HK-2 (cell line): ENCODE data around the gene KMT2C.
"Not testable (repeated sequence)": the region's sequence is repeated elsewhere in the genome, so short reads cannot be mapped to it uniquely, and the experiment has no call there.

ENCODE experiments used
- DNase-seq: peaks from one replicate; pipeline ENCODE4 v3.0.0-alpha.2; 2018; ENCODE audit not compliant: unreplicated experiment

Gene KMT2C

DNA sequence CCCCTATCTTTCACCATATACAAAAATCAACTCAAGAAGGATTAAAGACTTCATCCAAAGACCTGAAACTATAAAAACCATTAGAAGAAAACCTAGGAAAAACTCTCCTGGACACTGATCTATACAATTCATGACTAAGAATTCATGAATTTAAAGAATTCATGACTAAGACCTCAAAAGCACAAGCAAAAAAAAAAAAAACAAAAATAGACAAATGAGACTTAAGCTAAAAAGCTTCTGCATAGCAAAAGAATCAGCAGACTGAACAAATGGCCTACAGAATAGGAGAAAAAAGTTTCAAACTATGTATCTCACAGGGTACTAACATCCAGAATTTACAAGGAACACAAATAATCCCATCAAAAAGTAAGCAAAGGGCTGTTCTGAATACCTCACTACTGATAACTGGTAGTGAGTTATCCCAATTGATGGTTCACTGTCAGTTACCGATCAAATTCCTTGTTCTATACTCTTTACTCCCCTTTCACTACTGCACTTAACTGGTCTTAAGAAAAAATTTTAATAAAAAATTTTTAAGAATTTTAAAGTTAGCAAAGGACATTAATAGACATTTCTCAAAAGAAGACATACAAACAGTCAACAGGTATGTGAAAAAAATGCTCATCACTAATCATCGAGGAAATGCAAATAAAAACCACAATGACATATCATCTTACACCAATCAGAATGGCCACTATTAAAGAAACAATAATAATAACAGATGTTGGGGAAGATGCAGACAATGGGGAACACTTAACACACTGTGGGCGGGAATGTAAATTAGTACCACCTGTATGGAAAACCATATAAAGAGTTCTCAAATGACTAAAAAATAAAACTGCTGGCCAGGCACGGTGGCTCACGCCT, 33.2 kb downstream of the KMT2C start:
- DNase-seq, result no peak

DNA sequence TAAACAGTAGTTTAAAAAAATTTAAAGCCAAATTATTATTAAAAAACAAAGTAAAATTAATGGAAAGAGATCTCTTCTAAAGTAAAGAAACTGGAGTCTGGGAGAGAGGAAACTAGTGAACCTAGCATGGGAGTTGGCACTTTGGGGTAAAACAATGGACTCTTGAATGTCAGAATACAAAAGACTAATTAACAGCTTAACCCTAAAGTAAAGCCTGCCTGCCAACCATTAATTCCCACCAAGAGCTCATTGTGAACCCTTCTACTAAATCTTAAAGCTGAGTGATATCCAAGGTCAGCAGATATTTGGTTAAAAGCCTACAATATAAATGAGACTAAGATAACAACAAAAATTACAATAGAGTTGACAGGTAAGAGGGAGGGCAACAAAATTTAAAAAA, 36.5 kb downstream of the KMT2C start:
- DNase-seq, result no peak

DNA sequence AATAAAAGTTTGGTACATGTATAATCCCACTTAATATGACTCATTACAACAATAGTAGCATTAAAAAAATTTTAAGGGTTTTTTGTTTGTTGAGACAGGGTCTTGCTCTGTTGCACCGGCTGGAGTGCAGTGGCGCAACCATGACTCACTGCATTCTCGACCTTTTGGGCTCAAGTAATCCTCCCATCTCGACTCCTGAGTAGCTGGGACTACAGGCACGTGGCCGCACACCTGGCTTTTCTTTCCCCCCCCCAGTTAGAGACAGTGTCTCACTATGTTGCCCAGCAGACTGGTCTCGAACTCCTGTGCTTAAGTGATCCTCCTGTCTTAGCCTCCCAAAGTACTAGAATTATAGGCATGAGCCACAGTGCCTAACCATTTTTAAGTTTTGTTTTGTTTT, 40.7 kb downstream of the KMT2C start:
- DNase-seq, result no peak

DNA sequence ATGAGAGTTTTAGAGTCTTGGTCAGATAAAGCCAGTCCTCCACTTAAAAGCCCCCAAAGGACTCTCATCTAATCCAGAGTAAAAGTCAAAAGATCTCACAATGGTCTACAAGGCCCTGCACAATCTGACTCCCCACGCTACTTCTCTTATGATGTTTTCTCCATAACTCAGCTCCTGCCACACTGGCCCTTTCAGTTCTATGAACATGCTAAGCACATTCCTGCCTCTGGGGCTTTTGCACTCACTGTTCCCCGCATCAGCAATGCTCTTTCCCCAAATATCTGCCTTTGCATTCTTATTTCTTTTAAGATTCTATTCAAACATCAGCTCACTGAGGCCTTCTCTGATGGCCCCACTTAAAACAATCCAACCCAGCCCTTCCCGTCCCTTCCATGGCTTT, 41.6 kb downstream of the KMT2C start:
- DNase-seq, result not testable (repeated sequence)

DNA sequence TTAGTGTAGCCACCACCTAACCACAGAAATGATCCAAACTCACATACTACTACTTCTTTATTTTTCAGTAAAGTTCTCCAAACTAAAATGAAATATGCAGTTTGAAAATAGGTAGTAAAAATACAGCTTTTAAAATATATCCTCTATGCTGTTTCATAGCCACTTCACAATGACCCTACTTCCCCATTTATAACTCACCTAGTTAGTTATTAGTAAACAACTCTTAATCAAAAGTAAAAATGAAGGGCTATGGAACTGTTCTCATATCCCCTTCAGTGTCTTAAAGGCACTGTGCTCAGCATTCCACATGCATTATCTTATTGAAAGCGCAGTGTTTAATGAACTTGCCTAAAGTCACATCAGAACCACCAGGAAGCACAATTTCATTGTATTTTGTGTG, 43.5 kb downstream of the KMT2C start:
- DNase-seq, result no peak

DNA sequence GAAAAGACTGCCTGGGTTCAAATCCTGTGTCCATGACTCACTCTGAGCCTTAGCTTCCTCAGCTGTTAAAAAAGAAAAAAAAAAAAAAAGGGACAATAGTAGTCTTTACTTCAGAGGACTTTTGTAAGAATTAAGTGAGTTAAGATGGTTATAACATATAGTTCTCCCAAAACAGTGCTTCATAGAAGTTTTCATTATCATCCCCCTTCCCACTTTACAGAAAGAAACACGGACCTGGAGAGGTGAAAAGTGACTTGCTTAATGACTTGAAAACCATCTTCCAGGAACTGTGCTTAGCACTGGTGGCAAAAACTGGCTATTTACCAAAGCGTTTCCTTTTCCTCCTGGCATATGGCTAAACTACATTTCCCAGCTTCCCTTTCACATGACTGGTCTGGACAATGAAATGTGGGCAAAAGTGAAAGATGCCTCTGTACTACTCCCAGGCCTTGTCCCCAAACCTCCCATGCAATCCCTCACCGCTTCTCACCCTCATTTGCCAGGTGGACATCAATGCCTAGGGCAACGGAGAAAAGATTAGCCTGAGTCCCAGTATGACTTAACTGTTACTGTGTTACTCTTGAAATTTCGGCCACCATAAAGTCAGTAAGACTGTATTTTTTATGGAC, 49.6 kb downstream of the KMT2C start:
- not testable (repeated sequence) for DNase-seq

DNA sequence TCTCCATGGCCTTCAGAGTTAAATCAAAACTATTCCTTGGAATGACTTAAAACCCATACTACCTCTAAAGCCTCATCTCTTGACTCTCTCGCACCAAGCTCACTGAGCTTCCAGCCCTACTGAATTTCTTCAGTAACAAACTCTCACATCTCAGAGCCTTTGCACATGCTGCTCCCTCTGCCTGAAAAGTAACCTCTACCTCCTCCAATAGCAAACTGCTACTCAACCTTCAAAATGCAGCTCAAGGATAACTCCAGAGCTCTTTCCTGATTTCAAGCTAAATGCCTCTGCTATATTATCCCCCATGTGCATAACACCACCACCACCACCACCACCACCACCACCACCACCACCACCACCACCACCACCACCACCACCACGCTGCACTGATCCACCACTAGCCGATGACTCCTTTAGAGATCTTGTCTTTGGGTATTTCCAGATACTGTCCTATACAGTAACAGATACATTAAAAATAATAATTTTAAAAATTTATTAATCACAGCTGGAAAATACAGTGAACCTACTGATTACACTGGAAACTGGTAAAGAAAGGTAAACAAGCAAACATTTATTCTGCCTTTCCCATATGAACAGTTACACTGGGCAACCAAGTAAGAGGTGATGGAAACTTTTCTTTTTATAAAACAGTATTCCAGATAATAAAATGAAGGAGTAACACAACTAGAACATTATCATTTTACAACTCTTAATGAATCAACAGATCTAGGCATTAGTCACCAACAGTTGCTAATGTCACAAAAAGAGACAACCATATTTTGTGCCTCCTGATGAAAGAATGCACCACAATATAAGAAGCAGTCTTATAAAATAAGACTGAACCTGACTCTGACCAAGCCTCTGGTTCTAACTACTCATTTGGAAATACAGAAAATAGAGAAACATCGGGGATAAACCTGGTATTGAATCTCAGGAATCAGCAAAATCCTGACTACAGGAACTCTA, 51.3 kb downstream of the KMT2C start:
- not testable (repeated sequence) for DNase-seq

DNA sequence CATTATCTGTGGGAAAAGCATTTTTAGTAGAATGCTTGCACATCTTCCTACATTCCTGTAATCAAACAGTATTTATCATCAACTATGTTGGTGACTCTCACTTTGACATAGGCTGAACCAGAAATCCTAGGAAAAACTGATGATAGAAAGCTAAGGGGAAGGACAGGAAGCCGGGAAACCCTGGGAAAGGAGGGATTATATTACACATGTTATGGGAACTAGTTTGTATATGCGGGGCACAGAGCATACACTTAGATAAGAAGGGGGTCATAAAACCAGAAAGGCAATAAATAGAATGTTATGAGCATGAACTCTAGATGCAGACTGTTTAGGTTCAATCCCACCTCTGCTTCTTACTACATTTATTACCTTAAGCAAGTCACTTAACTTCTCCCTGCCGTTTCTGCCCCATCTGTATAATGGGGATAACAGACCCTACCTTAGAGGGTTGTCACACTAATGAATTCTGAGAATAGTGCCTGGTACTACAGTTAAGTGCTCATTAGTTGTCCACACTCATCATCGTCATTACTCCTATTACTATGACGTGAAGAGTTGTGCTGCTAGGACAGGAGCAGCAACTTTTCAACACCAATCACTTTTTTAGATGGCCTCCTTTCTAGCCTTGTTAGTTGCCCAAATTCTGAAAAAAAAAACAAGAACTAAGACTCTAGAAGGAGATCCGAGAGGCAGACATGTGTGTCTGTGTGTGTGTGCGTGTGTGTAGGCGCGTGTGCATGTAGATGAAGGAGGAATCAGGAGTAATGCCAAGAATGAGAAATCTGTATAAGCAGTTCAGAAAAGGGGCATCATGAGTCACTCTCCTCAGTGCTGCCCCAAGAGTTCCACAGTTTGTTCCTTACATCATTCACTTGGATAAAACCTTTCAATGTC, 52.2 kb downstream of the KMT2C start:
- no peak for DNase-seq

DNA sequence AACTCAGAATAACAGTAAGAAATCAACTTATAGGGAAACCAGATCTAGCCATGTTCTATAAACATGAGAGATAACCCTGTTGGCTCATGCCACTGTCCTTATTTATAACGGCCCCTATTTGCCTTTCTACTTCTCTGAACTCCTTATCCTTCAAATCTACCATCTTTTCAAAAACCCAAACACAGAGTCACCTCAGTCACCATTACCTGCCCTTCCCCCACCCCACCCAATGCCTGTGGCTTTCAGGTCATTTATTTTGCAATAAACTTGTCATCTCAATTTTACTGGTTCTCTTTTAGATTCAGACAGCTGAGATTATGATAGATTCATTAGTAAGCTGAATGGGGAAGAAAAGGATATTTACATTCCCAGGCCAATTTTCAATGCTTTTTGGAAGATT, 53.6 kb downstream of the KMT2C start:
- DNase-seq, result no peak

DNA sequence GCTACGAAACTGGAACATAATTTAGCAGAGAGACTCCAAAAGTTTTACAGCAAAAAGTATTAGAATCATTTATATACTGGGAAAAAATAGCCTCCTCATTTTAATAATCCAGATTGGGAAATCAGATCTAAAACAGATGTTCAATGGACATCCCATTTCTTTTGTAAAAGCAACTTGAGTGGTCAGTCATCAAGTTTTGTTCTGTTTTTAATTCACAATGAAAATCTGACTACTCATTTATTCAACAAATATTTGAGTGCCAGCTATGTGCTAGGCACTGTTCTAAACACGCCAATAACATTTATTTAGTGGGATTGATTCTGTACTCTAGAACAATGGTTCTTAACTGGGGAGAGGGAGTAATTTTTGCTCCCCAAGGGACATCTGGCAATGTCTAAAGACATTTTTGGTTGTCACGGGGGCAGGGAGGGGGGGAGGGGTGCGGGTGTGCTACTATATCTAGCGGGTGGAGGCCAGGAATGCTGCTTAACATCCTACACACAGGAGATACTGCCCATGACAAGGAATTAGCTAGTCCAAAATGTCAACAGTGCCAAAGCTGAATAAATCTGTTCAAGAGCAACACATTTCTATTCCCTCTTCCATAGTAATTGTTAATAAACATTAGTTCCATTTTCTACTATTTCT, 54.7 kb downstream of the KMT2C start:
- DNase-seq, result not testable (repeated sequence)

DNA sequence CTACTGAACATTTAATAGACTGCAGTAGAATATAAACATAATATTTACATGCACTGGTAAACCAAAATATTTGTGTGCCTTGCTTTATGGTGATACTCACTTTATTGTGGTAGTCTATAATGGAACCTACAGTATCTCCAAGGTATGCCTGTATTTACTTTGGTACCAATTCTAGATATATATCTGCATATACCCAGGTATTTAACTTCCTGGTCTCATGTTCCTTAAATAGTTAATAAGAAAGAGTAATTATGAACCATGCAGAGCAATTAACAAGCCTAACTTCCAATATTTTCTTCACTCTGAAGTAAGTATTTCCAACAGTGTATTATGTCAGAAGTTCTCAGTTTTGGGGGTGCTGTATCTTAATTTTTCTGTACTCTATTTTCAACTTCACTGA, 57.3 kb downstream of the KMT2C start:
- DNase-seq, result not testable (repeated sequence)

DNA sequence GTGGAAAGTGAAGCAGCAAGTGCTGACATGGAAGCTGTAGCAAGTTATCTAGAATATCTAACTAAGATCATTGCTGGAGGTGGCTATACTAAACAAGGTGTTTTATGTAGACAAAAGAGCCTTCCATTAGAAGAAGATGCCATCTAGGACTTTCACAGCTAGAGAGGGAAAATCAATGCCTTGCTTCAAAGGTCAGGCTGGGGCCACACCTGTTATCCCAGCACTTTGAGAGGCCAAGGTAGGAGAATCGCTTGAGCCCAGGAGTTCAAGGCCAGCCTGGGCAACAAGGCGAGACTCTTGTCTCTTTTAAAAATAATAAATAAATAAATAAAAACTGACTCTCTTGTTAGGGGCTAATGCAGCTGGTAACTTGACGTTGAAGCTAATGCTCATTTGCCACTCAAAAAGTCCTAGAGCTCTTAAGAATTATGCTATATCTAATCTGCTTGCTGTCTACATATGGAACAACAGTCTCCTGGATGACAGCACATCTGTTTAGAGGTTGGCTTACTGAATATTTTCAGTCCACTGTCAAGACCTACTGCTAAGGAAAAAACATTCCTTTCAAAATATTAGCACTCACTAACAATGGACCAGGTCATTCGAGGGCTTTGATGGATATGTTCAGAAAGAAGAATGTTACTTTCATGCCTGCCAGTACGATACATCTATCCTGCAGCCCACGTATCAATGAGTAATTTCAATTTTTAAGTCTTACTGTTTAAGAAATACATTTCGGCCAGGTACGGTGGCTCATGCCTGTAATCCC, 58.9 kb downstream of the KMT2C start:
- DNase-seq, result not testable (repeated sequence)

DNA sequence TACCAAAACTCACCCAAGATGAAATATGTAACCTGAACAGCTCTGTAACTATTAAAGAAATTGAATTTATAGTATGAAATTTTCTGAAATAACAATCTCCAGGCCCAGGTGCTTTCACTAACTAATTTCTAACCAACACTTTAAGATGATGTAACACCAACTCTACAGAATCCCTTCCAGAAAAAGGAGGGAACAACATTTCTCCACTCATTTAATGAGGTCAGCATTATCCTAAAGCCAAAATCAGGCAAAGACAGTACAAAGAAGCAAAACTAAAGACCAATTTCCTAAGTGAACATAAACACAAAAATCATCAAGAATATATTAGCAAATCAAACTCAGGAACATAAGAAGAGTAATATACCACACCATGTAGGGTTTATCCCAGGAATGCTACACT, 65.5 kb downstream of the KMT2C start:
- DNase-seq, result no peak

DNA sequence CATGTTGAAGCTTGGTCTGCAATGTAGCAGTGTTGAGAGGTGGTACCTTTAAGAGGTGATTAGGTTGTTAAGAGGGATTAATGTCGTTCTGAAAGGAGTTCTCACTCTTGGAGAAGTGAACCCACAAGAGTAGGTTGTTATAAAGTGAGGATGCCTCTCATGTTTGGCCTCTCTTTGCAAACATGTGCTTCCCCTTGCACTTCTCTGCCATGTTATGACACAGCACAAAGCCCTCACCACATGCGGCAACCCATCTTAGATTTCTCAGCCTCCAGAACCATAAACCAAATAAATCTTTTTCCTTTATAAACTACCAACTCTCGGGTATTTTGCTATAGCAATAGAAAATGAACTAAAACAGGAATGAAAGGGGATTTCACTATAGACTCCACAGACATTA, 66.3 kb downstream of the KMT2C start:
- no peak for DNase-seq

DNA sequence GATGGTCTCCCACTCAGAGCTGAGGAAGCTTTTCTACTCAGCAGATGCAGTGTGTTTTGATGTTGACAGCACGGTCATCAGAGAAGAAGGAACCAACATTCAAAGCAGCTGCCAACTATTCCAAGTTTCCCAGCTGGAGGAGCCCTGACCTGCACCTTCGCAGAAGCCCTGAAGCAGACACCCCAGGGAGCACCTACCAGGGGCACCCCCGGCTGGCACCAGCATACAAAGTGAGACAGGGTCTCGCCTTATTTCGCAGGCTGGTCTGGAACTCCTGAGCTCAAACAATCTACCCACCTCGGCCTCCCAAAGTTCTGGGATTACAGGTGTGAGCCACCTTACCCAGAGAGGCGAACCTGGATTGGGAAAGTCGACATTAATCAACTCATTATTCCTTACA, 68.6 kb downstream of the KMT2C start:
- DNase-seq, result no peak

DNA sequence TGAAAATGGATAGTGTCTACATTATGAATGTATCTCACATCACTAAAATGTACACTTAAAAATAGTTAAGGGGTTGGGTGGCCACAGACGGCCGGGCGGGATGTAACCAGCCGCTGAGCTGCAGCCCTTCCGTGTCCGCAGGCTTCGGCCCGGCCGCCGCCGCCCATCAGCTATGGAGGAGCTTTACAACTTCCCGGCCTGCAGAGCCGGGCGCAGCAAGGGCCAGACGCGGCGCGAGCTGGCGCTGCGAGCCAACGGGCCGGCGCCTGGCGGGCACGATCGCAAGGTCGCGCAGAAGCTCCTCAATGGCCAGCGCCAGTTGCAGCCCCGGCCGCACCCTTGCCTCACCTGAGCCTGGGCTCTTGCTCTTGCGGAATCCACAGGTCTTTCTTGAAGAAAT, 69.1 kb downstream of the KMT2C start:
- DNase-seq, result no peak

DNA sequence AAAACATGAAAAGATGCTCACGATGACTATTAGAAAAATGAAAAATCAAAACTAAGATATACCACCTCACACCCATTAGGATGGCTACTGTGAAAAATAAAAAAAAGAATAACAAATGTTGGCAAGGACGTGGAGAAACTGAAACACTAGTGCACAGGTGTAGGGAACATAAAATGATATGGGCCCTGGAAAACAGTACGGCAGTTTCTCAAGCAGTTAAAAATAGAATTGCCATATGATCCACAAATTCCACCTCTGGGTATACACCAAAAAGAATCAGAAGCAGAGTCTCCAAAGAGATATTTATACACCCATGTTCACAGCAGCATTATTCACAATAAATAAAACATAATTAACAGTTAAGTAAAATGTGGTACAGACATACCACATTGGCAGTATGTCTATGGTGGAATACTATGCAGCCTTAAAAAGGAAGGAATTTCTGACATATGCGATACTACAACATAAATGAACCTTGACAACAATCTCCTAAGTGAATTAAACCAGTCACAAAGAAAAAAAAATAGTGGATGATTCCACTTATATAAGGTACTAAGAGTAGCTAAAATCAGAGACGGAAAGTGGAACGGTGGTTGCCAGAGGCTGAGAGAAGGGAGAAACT, 69.7 kb downstream of the KMT2C start:
- DNase-seq, result no peak

DNA sequence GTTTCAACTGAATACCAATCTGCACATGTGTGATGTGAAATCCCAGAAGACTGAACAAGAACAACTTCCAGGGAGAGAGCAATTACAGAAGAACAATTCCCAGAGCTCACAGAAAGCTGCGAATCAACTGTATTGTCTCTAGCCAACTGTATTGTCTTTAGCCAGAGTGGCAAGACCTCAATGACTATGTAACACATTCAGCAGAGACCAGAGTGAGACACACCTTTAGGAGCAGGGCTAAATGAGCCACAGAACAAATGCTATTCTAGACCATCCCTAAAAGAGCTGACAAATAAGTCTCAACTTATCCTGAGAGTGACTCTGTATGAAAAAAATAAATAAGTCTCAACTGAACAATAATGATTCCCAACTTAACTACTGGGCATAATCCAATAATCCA, 72.0 kb downstream of the KMT2C start:
- no peak for DNase-seq

DNA sequence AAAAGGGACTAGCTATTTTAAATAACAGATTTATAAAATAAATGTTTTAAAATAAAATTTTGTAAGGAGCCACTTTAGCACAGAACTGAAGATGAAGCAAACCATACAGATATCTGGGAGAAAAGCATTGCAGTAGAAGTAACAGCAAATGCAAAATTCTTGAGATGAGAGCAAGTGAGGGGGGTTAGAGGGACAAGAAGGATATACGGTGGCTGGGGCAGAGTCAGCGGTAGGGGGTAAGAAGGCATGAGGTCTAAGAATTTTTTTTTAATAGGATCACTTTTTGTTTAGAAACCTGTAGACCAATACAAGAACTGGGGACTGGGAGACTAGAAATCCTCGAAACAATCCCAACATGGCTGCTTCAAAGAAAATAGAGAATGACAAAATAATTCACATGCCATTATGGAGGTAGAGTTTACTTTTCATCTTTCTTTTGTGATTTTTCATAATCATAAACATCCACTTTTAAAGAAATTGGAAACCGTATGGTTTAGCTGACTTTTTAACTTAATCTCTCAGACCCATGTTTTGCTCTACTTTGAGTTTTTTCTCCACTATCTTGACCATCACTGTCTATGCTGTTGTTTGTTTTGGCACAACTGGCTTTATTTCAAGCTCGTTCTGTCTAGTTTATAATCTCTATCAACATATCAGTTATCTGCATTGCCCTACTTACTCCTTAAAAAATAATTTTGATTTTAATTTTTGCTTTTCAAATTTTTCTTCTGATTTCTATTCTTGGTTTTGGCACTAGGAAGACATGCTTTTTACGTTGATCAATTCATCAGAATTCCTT, 73.5 kb downstream of the KMT2C start:
- DNase-seq, result no peak
